HG02610 (cell line): ENCODE data around the gene SLC34A2.
"Not testable (repeated sequence)": the region's sequence is repeated elsewhere in the genome, so short reads cannot be mapped to it uniquely, and the experiment has no call there.

ENCODE experiments used
- ATAC-seq: cut with Tn5 transposase; IDR thresholded peaks from one replicate; pipeline ENCODE4 v1.9.1; 2021; ENCODE audit warnings: mild to moderate bottlenecking, moderate library complexity; ENCODE audit not compliant: unreplicated experiment

SLC34A2 gene

DNA sequence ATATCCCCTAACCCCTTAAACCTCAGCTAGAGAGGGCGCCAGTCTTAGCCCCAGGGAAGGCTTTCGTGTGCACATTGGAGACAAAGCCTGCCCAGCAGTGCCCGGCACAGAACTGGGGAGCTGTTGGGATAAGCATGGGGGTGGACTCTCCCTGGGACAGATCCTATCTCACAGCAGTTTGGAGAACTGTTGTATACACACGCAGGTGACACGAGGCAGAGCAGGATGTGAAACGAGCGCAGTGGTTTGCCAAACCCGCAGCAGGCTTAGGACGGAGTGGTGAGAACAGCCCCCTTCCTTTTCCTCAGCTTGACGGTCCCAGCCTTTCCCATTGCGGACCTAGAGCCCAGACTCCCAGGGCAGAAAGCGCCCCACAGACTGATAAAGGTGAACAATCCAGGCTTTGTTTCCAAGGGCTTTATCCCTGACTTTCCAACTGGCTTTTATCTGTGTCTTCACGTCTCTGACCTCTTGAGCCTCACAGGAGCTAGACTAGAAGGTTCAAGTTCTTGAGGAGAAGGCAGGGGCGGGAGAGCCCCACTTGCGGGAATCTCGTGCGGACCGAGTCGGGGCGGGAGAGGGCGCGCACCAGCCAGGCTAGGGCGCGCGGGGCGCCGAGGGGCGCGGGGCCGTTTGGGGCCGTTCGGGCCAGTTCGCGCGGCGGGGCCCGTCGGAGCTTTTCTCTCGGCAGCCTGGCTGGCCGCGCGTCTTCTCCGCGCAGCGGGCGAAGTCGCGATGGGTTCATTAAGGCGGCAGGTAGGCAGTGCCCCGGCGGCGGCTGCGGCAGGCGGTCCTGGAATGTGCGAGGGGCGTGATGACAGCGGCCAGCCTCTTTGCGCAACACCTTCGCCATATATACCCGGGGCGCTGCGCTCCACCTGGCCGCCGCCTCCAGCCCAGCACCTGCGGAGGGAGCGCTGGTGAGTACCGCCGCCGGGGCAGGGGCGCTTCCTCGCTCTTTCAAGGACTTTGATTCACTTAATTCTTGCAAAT is at the start of gene SLC34A2:
TSS of gene SLC34A2 (plus strand) at position 881 of the 993 bp plus-strand sequence. CDS start 6,650 bp downstream, outside the sequence.
- no peak for ATAC-seq

DNA sequence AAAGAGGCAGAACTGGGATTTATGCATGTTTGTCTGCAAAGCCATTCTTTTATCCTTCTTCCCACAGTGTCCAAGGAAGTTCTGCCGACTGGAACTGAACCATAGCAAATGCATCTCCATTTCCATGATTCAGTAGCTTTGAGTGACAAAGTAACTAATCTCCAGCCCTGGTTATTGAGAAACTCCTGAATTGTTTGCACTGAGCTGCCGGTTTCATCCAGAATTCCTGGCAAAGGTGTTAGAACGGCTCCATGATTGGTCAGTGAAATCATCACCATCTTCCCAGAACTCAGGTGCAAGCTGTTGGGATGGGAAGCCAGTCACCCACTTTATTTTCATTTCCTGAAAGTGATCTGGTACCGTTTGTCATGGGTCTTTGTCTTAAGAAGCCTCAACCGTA is 47.0 kb upstream of the SLC34A2 start:
- ATAC-seq, result no peak

DNA sequence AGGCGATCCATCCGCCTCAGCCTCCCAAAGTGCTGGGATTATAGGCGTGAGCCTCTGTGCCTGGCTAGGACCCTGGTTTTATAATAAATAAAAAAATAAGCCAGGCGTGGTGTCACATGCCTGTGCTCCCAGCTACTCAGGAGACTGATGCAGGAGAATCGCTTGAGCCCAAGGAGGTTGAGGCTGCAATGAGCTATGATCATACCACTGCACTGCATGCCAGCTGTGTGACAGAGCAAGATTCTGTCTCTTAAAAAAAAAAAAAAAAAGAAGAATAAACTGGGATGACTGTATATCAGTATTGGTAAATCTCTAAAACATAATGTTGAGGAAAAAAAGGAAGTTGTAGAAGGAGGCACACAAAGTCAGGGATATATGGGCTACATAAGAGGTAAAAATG is 45.7 kb upstream of the SLC34A2 start:
- ATAC-seq, result no peak

GRCh38 chr4:25613613-25614012 is 42.0 kb upstream of the SLC34A2 start:
- ATAC-seq, result not testable (repeated sequence)

DNA sequence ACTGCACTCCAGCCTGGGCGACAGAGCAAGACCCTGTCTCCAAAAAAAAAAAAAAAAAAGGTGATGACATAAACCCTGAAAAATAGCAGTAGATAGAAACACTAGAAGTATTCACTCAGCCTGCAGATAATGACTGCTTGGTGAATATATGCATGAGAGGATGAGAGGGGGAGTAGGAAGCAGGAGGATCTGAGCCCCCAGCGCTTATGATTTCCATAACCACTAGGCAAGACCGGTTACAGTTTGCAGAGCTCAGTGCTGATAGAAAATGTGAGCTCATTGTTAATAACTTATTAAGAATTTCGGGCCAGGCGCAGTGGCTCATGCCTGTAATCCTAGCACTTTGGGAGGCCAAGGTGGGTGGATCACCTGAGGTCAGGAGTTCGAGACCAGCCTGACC is 40.8 kb upstream of the SLC34A2 start:
- no peak for ATAC-seq

GRCh38 chr4:25621027-25621930 is 34.4 kb upstream of the SLC34A2 start:
- no peak for ATAC-seq

GRCh38 chr4:25624616-25625015 is 31.0 kb upstream of the SLC34A2 start:
- no peak for ATAC-seq

DNA sequence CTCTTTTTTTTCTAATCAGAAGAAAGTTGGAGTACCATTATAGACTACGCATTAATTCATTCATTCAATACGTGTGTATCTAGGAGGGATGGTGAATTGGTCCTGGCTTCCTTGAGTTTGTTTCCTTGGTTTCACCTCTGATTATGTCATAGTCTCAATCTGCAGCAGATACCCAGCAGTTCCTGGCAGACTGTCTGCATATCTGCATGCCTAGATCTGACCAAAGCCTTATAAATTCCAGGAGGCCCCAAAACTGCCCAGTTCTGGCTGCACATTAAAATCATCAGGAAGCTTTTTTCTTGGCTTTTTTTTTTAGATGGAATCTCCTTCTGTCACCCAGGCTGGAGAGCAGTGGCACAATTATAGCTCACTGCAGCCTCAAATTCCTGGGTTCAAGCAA is 27.2 kb upstream of the SLC34A2 start:
- ATAC-seq, result no peak

DNA sequence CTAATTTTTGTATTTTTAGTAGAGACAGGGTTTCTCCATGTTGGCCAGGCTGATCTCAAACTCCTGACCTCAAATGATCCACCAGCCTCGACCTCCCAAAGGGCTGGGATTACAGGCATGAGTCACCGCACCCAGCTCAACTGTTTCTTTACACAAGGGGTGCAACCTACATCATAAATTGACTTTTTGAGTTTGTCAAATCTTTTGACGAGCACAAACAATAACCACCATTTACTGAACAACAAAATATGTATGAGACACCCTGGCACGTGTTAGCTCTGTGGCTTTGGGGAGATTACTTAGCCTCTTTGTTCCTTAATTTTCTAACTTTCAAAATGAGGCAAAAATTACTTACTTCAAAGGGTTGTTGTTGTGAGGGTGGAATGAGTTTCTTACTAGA is 23.5 kb upstream of the SLC34A2 start:
- ATAC-seq, result no peak

GRCh38 chr4:25633541-25633940 is 22.1 kb upstream of the SLC34A2 start:
- no peak for ATAC-seq

GRCh38 chr4:25635501-25635900 is 20.1 kb upstream of the SLC34A2 start:
- no peak for ATAC-seq

- no peak for ATAC-seq
These were observed 17.9 kb upstream of the SLC34A2 start for GRCh38 chr4:25637581-25638220.

DNA sequence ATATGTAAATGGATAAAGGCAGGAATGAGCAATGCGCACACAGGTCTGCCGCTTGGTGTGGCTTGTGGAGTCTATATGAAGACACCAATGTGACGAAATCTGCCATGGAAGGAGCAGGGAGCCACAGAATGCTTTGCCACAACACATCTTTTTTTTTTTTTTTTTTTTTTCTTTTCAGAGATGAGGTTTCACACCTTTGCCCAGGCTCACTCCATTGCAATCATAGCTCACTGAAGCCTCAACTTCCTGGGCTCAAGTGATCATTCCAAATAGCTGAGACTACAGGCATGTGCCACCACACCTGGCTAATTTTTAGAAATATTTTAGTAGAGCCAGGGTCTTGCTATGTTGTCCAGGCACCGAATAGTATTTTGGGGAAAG is 17.4 kb upstream of the SLC34A2 start:
- ATAC-seq, result no peak

DNA sequence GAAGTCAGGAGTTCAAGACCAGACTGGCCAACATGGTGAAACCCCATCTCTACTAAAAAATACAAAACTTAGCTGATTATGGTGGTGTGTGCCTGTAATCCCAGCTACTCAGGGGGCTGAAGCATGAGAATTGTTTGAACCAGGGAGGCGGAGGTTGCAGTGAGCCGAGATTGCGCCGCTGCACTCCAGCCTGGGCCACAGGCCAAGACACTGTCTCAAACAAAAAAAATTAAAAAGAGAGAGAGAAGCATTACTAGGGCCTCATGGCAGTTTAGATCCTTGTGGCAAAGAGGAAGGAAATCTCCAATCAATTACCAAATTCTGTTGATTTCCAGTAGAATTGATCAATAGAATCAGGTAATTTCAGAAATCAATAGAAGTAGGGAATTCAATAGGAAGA is 16.8 kb upstream of the SLC34A2 start:
- ATAC-seq, result no peak

GRCh38 chr4:25650311-25650710 is 5.3 kb upstream of the SLC34A2 start:
- no peak for ATAC-seq

DNA sequence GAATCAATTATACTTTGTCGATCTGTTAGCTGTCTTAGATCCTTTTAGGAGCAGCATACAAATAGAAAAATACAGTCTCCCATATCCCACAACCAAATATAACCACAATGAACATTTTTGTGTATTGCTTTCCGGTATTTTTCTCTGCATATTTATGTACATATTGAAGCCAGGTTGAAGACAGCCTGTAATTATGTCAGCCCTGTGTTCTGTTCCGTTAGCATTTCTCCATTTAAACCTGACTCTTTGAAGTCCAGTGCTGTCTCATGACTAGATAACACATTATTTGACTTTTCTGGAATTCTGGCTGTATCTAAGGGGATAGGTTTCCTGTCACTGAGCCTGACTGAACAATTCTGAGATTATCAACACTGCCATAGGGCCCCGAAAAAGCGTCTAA is 4.0 kb upstream of the SLC34A2 start:
- no peak for ATAC-seq

GRCh38 chr4:25654031-25654970 is 1.4 kb upstream of the SLC34A2 start:
- ATAC-seq, result no peak

- no peak for ATAC-seq
These were observed 380 bp downstream of the SLC34A2 start for GRCh38 chr4:25656031-25656430.

DNA sequence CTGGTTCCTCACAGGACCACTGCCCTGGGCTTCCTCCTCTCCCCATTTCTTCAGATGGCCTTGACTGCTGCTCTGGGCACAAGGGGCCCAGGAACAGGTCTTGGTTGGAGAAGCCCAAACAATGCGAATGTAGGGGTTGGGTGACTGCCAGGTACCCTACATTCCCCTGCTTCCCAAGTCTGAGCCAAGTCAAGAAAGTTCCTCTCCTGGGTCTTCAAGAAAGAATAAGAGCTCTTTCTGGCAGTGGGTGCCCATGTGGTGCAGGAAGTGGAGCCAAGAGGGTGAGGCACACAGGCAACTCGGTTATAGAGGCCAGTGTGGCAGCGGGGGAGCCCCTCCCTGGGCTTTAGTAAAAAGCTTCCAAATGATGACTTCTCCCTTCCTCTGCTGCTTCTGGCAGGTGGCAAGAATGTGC is 2.7 kb downstream of the SLC34A2 start:
- no peak for ATAC-seq

- no peak for ATAC-seq
These were observed 3.1 kb downstream of the SLC34A2 start for GRCh38 chr4:25658777-25659176.
